GM12875 (cell line): ENCODE results near the gene RAB11FIP2.
A peak's percentile ranks its signal among the peaks of the same experiment; 100 is the strongest.

Experiments used
- H3K4me3 ChIP-seq: one replicate; pipeline ENCODE4 v1.5.1; 2011; ENCODE audit warnings: low read depth, low read length, control low read depth
- CTCF ChIP-seq: IDR thresholded peaks from 2 replicates; pipeline ENCODE4 v1.5.1; 2011; ENCODE audit warnings: low read depth, mild to moderate bottlenecking, control low read depth, inconsistent platforms, low read length, moderate library complexity, borderline replicate concordance; ENCODE audit not compliant: insufficient read depth

RAB11FIP2 gene

GRCh38 chr10:118045837-118046394 lies 825 bp downstream of the RAB11FIP2 start:
- peak overlapping the region; percentile 91 for H3K4me3 ChIP-seq
- no peak for TF ChIP-seq CTCF

- no peak for TF ChIP-seq CTCF
- peak overlapping the region; percentile 91 for H3K4me3 ChIP-seq
Measured at GRCh38 chr10:118045158-118045836, 1.4 kb downstream of the RAB11FIP2 start.

GRCh38 chr10:118042827-118043242 lies 3.9 kb downstream of the RAB11FIP2 start:
- no peak for TF ChIP-seq CTCF
- H3K4me3 ChIP-seq = no peak overlapping the region

GRCh38 chr10:118042336-118042735 lies 4.4 kb downstream of the RAB11FIP2 start:
- TF ChIP-seq CTCF = no peak
- H3K4me3 ChIP-seq = no peak overlapping the region

GRCh38 chr10:118041316-118041715 lies 5.4 kb downstream of the RAB11FIP2 start:
- TF ChIP-seq CTCF = no peak
- no peak overlapping the region for H3K4me3 ChIP-seq

GRCh38 chr10:118036281-118036875 lies 10.4 kb downstream of the RAB11FIP2 start:
- H3K4me3 ChIP-seq = no peak overlapping the region
- no peak for TF ChIP-seq CTCF

- no peak overlapping the region for H3K4me3 ChIP-seq
- TF ChIP-seq CTCF = no peak
Measured at GRCh38 chr10:118035354-118036005, 11.3 kb downstream of the RAB11FIP2 start.
